GM19351 (cell line): ENCODE data around the gene TMED10.
"Not testable (repeated sequence)": the region's sequence is repeated elsewhere in the genome, so short reads cannot be mapped to it uniquely, and the experiment has no call there.

Source experiments
- ATAC-seq: cut with Tn5 transposase; IDR thresholded peaks from one replicate; pipeline ENCODE4 v1.9.1; 2021; ENCODE audit warnings: mild to moderate bottlenecking, moderate library complexity; ENCODE audit not compliant: unreplicated experiment

The TMED10 gene

DNA sequence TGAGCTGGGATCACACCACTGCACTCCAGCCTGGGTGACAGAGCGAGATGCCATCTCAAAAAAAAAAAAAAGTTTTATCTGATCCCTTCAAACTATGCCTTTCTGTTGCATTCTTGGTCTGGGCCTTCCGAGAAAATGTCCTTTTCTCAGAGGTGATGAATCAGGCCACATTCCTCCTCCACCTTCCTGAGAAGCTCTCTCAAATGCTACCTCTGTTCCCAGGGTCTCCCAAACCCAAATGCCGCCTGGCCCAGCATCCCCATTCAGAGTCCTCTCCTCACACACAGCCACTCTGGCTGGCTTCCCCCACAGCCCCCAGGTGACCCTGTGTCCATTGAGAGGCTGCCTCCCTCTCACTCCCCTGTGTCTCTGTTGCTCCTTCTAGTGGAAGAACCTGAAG, 19.7 kb upstream of the TMED10 start:
- no peak for ATAC-seq

DNA sequence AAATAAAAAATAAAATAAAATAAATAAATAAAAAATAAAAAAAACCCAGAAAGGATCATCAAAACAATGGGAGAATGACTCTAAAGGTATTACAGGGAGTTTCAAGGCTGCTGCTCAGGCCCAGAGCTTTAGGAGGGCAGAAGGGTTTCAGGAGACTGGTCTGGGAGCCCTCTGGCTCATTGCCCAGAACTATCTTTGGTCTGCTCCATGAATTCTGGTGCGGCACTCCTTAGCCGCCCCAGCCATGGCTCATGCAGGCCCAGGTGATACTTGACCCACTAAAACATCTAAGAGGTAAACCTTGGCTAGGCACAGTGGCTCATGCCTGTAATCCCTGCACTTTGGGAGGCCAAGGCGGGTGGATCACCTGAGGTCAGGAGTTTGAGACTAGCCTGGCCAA, 14.7 kb upstream of the TMED10 start:
- ATAC-seq: no peak

DNA sequence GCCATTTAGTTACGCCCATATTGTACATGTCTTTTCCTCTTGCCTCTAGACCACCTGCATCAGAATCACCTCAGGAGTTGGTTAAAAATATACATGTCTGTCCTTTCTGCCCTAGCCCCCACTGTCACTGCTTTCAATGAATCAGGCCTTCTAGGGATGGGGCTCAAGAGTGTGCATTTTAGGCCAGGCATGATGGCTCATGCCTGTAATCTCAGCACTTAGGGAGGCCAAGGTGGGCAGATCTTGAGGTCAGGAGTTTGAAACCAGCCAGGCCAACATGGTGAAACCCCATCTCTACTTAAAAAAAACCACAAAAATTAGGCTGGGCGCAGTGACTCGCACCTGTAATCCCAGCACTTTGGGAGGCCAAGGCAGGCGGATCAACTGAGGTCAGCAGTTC, 13.6 kb upstream of the TMED10 start:
- no peak for ATAC-seq

DNA sequence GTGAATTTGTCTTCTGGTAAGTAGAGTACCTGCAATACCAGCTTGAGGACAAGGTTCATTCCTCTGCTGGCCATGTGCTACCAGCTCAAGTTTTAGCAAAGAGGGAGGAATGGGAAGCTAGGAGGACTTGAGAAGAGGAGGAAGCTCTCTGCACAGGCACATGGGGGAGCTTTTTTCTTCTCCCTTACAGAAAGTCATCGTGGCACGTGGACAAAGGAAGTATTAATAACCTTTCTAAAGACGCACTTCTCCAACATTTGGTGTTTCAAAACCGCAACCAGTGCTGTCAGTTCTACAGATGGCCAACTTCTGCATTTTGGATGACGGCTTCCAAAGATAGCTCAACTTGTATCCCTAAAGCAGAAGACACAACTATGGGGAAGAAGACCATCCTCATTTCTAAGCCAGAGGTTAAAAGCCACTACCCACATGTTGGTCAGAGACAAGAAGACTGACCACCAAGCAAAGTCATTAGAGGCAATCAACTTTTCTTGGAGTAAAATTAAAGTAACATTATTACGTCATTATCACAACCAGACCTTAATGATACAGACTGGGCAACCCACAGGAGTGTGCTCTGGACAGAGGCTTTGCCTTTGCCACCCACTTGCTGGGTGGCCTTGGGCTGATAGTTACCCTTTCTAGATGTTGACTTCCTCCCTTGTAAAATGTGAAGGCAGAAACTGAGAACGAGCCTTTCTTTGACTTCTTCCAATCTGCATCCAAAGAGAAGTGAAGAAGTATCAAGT, 12.3 kb upstream of the TMED10 start:
- no peak for ATAC-seq

DNA sequence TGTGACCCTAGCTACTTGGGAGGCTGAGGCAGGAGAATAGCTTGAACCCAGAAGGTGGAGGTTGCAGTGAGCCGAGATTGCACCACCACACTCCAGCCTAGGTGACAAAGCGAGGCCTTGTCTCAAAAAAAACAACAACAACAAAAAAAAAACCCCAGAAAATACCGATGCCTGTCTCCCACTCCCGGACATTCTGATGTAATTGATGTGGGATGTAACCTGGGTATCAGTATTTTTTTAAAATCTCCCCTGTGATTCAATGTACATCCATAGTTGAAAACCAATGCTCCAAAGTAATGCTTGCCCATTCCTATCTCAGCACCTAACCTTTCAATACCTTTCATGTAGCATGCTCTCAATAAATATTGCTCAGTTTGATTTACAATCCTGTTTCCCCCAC, 11.7 kb upstream of the TMED10 start:
- no peak for ATAC-seq

DNA sequence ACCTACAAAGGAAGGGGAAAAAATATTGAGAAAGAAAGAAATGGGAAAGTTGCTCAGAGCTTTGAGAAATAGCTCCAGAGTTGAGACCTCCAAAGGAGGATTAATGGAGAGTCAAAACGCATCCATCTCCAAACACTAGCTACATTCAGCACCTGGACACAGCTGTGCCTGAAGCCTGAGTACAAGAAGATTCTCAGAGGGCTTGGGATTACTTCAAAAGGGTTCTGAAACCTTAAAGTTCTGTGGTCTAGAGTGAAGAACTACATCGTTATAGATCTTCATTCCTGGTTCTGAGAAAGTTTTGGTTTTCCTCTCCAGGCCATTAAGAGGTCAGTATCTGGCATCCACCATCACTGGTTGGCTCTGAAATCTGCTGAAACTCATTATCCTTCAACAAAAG, 10.5 kb upstream of the TMED10 start:
- no peak for ATAC-seq

DNA sequence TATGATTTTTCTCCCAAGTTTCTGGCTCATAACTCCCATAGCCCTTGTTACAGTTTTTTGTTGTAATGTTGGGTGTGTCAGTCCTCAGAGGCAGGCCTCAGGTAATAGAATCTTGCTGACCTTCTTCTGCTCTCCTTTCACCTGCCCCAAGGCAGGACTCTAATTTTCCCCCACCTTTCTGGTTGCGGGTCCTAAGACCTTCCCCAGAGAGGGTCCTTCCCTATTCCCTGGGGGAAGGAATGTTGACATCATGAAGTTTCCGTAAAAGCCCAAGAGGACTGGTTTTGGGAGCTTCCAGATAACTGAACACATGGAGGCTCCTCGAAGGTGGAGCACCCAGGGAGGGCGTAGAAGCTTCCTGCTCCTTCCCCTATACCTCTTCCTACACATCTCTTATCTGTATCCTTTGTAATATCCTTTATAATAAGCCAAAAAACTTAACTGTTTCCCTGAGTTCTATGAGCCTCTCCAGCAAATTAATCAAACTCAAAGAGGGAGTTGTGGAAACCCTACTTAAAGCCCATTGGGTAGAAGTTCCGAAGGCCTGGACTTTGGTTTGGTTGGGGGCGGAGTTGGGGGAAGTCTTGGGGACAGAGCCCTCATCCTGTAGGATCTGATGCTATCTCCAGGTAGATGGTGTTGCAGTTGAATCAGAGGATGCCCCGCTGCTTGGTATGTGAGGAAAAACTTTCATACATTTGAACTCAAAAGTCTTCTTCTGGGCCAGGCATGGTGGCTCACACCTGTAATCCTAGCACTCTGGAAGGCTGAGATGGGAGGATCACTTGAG, 9.0 kb upstream of the TMED10 start:
- no peak for ATAC-seq

DNA sequence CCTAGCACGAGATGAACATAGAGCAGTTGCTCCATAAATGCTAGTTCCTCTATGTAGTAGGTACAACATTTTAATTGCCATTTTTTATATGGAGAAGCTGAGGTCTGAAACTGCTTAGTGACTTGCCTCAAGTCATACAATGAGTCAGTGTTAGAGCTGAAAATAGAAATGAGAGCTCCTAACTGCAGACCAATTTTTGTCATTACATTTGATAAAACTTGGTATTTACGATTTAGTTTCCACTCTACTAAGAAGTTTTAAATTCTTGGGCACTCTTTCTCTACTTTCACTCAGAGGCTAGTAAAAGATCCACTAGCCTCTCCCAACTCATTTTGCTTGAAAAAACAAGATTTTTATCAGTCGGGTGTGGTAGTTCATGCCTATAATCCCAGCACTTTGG, 8.1 kb upstream of the TMED10 start:
- no peak for ATAC-seq

DNA sequence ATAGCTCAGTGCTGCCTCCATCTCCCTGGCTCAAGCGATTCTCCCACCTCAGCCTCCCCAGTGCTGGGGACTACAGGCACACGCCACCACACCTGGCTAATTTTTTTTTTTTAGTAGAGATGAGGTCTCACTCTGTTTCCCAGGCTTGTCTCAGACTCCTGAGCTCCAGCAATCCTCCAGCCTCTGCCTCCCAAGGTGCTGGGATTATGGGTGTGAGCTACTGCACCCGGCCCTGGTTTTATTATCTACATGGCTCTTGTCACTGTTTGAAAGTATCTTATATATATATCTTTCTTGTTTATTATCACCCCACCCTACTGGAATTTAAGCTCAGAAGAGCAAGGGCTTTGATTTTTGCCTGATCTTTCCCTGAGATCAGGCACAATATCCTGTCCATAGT, 7.6 kb upstream of the TMED10 start:
- no peak for ATAC-seq

DNA sequence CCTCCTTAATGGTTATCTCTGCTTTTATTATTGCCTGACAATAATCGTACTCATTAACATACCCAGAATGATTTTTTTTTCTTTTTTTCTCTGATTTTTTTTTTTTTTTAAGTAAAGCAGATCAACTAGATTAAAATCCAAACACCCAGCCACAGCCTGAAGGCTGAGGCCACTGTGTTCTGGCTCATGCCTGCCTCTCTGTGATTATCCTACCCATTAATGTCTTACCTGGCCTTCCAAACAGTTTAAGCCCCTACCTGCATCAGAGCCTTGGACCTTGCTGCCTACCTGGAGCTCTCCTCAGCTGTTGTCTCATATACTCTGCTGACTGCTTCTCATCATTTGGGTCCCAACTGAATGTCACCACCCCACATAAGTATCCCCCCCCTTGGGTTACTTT, 6.8 kb upstream of the TMED10 start:
- no peak for ATAC-seq

DNA sequence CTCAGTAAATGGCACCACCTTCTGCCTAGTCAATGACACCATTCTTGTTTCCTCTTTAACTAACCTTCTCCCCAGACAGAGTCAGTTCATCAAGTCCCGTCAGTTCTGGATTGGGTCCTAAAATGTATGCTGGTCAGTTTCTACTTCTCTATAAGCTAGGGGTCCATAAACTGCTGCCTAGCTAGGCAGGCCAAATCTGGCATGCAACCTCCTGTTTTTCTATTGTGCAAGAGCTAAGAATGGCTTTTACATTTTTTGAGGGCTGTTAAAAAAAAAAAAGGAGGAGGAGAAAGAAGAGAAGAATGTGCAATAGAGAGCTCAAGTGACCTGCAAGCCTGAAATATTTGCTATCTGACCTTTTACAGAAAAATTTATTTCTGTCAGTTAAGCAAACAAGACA, 6.4 kb upstream of the TMED10 start:
- ATAC-seq: no peak

DNA sequence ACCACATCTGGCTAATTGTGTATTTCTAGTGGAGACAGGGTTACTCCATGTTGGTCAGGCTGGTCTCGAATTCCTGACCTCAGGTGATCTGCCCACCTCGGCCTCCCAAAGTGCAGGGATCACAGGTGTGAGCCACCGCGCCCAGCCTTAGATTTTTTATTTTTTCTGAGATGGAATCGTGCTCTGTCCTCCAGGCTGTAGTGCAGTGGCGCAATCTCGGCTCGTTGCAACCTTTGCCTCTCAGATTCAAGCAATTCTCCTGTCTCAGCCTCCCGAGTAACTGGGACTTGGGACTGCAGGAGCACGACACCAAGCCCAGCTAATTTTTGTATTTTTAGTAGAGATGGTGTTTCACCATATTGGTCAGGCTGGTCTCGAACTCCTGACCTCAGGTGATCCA, 5.8 kb upstream of the TMED10 start:
- ATAC-seq: not testable (repeated sequence)

DNA sequence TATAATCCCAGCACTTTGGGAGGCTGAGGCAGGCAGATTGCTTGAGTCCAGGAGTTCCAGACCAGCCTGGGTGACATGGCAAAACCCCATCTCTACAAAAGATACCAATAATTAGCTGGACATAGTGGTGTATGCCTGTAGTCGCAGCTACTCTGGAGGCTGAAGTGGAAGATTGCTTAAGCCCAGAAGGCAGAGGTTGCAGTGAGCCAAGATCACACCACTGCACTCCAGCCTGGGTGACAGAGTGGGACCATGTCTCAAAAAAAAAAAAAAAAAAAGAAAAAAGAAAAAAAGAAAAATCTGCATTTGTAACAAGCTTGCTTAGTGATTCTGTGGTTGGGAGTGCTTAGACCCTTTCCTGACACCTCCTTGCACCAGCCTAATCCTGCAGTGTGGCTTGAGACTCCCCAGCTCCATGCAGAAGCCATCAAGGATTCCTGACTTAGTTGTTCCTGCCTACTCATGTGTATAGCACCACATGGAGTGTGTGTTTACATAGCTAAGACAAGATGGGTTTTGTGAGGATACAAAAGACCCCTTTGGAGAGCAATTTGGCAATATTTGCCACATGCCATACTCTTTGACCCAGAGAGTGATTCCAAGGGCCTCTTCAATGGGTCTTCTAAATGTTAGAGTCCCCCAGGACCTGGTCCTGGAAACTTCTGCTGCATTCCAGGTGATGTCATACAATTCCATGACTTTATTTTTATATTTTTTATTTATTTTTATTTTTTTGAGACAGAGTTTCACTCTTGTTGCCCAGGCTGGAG, 5.1 kb upstream of the TMED10 start:
- ATAC-seq: no peak

DNA sequence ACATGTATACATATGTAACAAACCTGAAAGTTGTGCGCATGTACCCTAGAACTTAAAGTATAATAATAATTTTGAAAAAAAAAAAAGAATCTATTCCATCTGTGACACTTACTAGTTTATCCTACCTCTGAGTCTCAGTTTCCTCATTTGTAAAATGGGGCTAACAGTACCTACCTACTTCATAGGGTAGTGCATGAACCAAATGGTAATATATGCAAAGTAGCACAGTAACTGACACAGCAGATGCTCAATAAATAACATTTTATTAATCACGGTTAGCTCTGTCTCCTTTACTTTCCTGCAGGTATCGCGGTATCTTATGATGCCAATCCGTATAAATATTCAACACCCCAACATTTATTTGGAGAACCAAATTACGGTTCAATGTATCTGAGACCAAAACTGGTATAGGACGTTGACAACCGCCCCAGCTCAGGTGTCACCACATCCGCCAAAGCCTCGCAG, 703 bp downstream of the TMED10 start:
- no peak for ATAC-seq

DNA sequence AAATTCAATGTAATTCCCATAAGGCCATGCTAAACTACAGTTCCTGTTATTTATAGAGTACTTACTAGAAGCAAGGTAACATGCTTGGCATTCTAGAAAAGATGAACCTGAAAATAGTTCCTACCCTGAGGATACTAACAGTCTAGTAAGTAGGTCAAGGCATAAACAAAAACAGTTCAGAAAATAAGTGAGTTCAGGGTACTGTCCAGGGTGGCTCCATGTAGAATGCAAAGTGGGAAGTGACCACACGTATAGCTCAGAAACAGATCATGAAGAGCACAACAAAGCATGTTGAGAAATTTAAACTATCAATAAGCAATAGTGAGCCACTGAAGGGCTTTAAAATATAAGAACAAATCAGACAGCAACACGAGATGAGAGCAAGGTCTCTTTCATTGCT, 2.3 kb downstream of the TMED10 start:
- no peak for ATAC-seq

DNA sequence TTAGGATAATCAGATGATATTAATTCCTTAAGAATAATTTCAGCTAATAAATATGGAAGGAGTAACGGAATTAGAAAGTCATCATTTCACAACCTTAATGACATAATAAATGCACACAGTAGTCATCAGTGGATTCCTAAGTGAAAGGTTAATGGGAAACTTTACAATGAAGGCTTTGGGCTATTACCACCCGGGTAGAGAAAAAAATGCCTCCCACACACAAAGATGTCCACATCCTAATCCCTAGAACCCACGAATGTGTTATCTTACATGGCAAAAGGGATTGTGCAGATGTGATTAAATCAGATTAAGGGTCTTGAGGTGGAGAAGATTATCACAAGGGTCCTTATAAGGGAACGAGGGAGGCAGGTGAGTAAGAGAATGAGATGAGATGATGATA, 5.6 kb downstream of the TMED10 start:
- no peak for ATAC-seq

DNA sequence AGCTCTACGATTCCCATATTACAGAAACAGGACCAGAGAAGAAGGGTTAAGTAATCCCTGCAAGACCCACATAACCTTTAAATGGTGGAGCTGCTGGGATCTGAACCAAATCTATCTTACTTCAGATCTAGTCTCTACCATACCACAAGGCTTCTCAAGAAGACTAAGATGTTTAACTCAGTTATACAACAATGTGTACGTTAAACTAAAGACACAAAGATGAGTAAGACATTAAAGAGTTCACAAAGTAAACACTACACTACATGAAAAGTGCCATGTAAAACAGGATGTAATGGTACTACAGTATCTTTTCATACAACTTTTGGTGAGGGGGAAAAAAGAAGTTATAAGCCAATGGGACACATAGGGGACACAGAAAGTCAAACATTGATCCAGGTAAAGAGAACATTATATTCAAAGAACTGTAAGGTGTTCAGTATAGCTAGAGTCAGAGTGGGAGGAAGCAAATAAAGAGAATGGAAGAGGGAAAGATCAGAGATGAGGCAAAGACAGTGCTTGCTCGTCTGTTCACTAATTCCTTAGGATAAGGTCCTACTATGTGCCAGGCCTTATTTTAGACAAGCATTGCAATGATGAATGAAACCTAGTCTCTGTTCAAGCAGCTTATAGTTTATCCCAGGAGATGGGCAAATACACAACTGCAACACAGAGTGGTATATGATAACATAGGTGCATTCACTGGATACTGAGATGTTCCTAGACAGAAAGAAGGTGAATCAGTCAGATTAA, 7.7 kb downstream of the TMED10 start:
- ATAC-seq: no peak

DNA sequence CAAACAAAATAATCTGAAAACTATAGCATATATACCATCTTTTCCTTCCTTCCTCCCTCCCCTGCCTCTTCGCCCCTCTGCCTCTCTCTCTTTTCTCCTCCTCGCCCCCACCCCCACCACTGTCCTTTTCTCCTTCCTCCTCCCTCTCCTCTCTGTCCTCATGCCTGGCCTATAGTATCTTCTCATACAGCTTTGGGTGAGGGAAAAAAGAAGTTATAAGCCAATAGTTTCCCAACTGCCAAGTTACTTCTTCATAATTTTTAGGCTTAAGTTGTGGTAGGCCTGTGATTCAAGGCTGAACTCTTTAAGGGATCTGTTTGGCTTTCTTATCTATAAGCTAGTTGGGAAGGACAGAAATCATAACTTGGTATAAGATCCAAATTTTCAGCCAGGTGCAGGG, 9.1 kb downstream of the TMED10 start:
- no peak for ATAC-seq

DNA sequence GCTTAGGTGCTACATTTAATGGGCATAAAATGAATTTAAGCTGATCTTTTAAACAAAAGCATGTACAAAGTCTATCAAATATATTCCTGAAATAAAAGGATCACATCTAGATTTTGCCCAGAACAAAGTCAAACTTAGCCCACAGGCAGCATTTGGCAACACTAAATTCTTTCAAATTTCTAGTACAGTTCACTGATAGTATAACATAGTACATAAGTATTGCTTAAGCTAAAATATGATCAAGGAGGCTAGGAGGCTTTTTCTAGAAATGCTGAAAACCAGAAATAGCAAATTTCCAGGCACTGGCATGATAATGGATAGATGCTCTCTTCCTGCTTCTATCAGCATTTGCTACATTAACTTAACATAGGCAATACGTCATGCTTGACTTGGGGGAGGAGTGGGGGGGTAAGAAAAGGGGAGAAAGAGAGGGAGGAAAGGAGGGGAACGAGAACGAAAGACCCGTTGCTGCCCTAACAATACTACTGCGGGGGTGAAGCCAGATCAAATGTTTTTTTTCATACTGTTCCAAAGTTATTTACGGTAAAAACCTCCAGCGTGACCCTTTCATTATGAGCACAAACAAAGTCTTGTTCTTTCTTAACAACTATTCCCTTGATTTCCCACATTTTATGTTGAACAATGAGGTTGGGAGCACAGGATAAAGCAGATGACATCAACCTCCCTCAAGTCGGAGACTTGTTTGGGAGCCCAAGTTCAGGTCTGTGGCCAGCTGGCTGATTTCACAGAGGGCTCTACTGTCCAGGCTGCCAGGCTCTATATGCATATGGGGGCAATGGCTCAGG, 10.6 kb downstream of the TMED10 start:
- no peak for ATAC-seq

DNA sequence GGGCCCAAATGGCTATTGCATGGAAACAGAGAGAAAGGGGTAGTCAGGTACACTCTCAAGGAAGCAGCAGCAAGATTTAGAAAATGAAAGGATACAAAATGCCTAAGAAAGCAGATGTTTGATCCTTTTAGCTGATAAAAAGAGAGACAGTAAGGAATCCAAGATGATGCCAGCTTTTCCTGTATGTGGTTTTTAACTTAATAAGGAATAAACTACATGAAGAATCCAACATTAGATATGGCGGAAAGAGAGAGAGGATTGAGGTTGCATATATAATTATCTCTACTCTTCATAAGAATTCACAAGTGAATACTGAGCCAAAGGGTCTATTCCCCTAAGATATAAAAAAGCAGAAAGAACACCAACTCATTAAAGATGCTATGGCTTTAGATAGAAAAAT, 11.6 kb downstream of the TMED10 start:
- ATAC-seq: no peak
